GM19043 (cell line): ENCODE data around the gene PIP4P1.
"Not testable (repeated sequence)": the region's sequence is repeated elsewhere in the genome, so short reads cannot be mapped to it uniquely, and the experiment has no call there.

Experiments
- ATAC-seq: cut with Tn5 transposase; IDR thresholded peaks from one replicate; pipeline ENCODE4 v1.9.1; 2021; ENCODE audit warnings: low read depth; ENCODE audit not compliant: unreplicated experiment

The PIP4P1 gene

GRCh38 chr14:20461225-20462141 lies at the start of gene PIP4P1:
Gene PIP4P1, minus strand, starts transcription at chr14:20461434. Its CDS starts 109 bp downstream, at chr14:20461325.
- peak; percentile 94 for ATAC-seq

- ATAC-seq = no peak
Measured at GRCh38 chr14:20508367-20508766, 47.1 kb upstream of the PIP4P1 start.

GRCh38 chr14:20507537-20507936 lies 46.3 kb upstream of the PIP4P1 start:
- ATAC-seq = not testable (repeated sequence)

- ATAC-seq = not testable (repeated sequence)
Measured at GRCh38 chr14:20506752-20507151, 45.5 kb upstream of the PIP4P1 start.

- ATAC-seq = not testable (repeated sequence)
Measured at GRCh38 chr14:20506276-20506675, 45.0 kb upstream of the PIP4P1 start.

GRCh38 chr14:20503898-20504297 lies 42.7 kb upstream of the PIP4P1 start:
- ATAC-seq = no peak

- ATAC-seq = no peak
Measured at GRCh38 chr14:20501346-20501745, 40.1 kb upstream of the PIP4P1 start.

GRCh38 chr14:20499881-20500280 lies 38.6 kb upstream of the PIP4P1 start:
- no peak for ATAC-seq

GRCh38 chr14:20499108-20499507 lies 37.9 kb upstream of the PIP4P1 start:
- no peak for ATAC-seq

GRCh38 chr14:20498622-20499021 lies 37.4 kb upstream of the PIP4P1 start:
- ATAC-seq = no peak

- ATAC-seq = no peak
Measured at GRCh38 chr14:20494935-20495766, 33.9 kb upstream of the PIP4P1 start.

GRCh38 chr14:20493634-20494033 lies 32.4 kb upstream of the PIP4P1 start:
- ATAC-seq = no peak

GRCh38 chr14:20492486-20492885 lies 31.3 kb upstream of the PIP4P1 start:
- ATAC-seq = no peak

- no peak for ATAC-seq
Measured at GRCh38 chr14:20490563-20490962, 29.3 kb upstream of the PIP4P1 start.

- peak; percentile 43 for ATAC-seq
Measured at GRCh38 chr14:20489093-20489994, 28.1 kb upstream of the PIP4P1 start.

GRCh38 chr14:20487396-20487725 lies 26.1 kb upstream of the PIP4P1 start:
- no peak for ATAC-seq

- ATAC-seq = no peak
Measured at GRCh38 chr14:20486684-20487395, 25.6 kb upstream of the PIP4P1 start.

- no peak for ATAC-seq
Measured at GRCh38 chr14:20485900-20486299, 24.7 kb upstream of the PIP4P1 start.

- ATAC-seq = no peak
Measured at GRCh38 chr14:20482382-20482781, 21.1 kb upstream of the PIP4P1 start.

GRCh38 chr14:20478894-20479293 lies 17.7 kb upstream of the PIP4P1 start:
- no peak for ATAC-seq
